KMS-11 (cell line): Measurements from ENCODE around the gene FOXE3.

Experiments used
- H2AFZ ChIP-seq: fragments of 200-600 bp; sonication (generic); 2 replicates; pipeline ENCODE4 v1.6.1; 2016; ENCODE audit warnings: antibody characterized with exemption, mixed run types, low read depth
- H3K27ac ChIP-seq: fragments of 200-600 bp; sonication (generic); 2 replicates; pipeline ENCODE4 v1.6.1; 2016; ENCODE audit warnings: mild to moderate bottlenecking, mixed run types
- H3K27me3 ChIP-seq: fragments of 200-600 bp; sonication (generic); 2 replicates; pipeline ENCODE4 v1.6.1; 2017; ENCODE audit warnings: mild to moderate bottlenecking, low read depth, mixed run types, moderate library complexity; ENCODE audit not compliant: insufficient read depth
- H3K36me3 ChIP-seq: fragments of 200-600 bp; sonication (generic); 2 replicates; pipeline ENCODE4 v1.6.1; 2017; ENCODE audit warnings: mild to moderate bottlenecking, mixed run types; ENCODE audit not compliant: insufficient read depth
- H3K4me1 ChIP-seq: fragments of 200-600 bp; sonication (generic); 2 replicates; pipeline ENCODE4 v1.6.1; 2016; ENCODE audit warnings: mild to moderate bottlenecking, low read depth, mixed run types; ENCODE audit not compliant: poor library complexity, severe bottlenecking
- H3K4me2 ChIP-seq: fragments of 200-600 bp; sonication (generic); 2 replicates; pipeline ENCODE4 v1.7.0; 2016; ENCODE audit warnings: mild to moderate bottlenecking, mixed run types
- H3K4me3 ChIP-seq: fragments of 200-600 bp; sonication (generic); IDR thresholded peaks from 2 replicates; pipeline ENCODE4 v1.6.1; 2017; ENCODE audit warnings: low read depth, low read length, mixed read lengths; ENCODE audit not compliant: insufficient read depth
- H3K79me2 ChIP-seq: fragments of 200-600 bp; sonication (generic); 2 replicates; pipeline ENCODE4 v1.6.1; 2016; ENCODE audit warnings: low read depth, mixed run types; ENCODE audit not compliant: insufficient read depth
- H3K9ac ChIP-seq: fragments of 200-600 bp; sonication (generic); 2 replicates; pipeline ENCODE4 v1.6.1; 2016; ENCODE audit warnings: mild to moderate bottlenecking, mixed run types
- H4K20me1 ChIP-seq: fragments of 200-600 bp; sonication (generic); 2 replicates; pipeline ENCODE4 v1.6.1; 2016; ENCODE audit warnings: mild to moderate bottlenecking, mixed run types; ENCODE audit not compliant: insufficient read depth
- TF ChIP-seq, protein P1 (sequence below): fragments of 200-600 bp; sonication (generic); conservative IDR thresholded peaks from 2 replicates; pipeline ENCODE4 v1.6.1; 2017; ENCODE audit warnings: low read depth, mild to moderate bottlenecking, antibody characterized with exemption, low read length, moderate library complexity, mixed read lengths

The FOXE3 gene

DNA sequence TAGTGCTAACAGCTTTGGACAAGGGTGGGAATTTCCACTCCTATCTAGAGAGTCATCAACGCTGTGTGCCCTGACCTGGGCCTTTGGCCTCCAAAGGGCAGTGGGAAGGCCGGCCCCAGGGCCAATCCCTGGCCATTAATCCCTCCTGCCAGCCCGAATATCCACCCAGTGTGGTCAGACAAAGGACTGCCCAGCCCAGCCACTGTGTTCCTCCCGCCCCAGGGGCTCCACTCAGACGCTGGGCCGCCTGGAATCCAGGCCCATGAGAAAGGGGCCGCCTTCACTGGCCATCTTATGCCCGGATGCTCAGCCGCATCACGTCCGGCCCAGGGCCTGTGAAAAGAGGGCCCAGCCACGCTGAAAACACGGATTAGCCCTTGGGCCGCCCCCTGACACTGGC, 3.6 kb upstream of the FOXE3 start:
- no peak overlapping the region for H3K4me2 ChIP-seq

DNA sequence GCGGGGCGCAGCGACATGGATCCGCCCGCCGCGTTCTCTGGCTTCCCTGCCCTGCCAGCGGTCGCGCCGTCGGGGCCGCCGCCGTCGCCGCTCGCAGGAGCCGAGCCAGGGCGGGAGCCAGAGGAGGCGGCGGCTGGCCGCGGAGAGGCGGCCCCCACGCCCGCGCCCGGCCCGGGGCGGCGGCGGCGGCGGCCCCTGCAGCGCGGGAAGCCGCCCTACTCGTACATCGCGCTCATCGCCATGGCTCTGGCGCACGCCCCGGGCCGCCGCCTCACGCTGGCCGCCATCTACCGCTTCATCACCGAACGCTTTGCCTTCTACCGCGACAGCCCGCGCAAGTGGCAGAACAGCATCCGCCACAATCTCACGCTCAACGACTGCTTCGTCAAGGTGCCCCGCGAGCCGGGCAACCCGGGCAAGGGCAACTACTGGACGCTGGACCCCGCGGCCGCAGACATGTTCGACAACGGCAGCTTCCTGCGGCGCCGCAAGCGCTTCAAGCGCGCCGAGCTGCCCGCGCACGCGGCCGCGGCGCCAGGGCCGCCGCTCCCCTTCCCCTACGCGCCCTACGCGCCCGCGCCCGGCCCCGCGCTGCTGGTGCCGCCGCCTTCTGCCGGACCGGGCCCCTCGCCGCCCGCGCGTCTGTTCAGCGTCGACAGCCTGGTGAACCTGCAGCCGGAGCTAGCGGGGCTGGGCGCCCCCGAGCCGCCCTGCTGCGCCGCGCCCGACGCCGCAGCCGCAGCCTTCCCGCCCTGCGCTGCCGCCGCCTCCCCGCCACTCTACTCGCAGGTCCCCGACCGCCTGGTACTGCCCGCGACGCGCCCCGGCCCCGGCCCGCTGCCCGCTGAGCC, 459 bp downstream of the FOXE3 start:
- Histone ChIP-seq H3K36me3 (no peaks in the 10 kb centered on the region), H3K27me3 (no peaks in the 10 kb centered on the region), H3K9ac (no peak overlapping the region), H3K4me3 (no peak overlapping the region), H3K79me2 (no peaks in the 10 kb centered on the region), H3K4me2 (no peak overlapping the region), H3K4me1 (no peaks in the 10 kb centered on the region), H4K20me1 (no peaks in the 10 kb centered on the region), H2AFZ (no peak overlapping the region), H3K27ac (no peak overlapping the region)
- TF ChIP-seq, protein P1, sequence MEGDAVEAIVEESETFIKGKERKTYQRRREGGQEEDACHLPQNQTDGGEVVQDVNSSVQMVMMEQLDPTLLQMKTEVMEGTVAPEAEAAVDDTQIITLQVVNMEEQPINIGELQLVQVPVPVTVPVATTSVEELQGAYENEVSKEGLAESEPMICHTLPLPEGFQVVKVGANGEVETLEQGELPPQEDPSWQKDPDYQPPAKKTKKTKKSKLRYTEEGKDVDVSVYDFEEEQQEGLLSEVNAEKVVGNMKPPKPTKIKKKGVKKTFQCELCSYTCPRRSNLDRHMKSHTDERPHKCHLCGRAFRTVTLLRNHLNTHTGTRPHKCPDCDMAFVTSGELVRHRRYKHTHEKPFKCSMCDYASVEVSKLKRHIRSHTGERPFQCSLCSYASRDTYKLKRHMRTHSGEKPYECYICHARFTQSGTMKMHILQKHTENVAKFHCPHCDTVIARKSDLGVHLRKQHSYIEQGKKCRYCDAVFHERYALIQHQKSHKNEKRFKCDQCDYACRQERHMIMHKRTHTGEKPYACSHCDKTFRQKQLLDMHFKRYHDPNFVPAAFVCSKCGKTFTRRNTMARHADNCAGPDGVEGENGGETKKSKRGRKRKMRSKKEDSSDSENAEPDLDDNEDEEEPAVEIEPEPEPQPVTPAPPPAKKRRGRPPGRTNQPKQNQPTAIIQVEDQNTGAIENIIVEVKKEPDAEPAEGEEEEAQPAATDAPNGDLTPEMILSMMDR, result no peak

More for the DNA sequence above, 3.6 kb upstream of the FOXE3 start:
- Histone ChIP-seq H3K79me2 (no peaks in the 10 kb centered on the region), H4K20me1 (no peaks in the 10 kb centered on the region), H3K27ac (no peak overlapping the region), H3K27me3 (no peaks in the 10 kb centered on the region), H3K36me3 (no peaks in the 10 kb centered on the region), H3K4me3 (no peak overlapping the region), H2AFZ (no peak overlapping the region), H3K9ac (no peak overlapping the region), H3K4me1 (no peaks in the 10 kb centered on the region)
- TF ChIP-seq, protein P1, result no peak

DNA sequence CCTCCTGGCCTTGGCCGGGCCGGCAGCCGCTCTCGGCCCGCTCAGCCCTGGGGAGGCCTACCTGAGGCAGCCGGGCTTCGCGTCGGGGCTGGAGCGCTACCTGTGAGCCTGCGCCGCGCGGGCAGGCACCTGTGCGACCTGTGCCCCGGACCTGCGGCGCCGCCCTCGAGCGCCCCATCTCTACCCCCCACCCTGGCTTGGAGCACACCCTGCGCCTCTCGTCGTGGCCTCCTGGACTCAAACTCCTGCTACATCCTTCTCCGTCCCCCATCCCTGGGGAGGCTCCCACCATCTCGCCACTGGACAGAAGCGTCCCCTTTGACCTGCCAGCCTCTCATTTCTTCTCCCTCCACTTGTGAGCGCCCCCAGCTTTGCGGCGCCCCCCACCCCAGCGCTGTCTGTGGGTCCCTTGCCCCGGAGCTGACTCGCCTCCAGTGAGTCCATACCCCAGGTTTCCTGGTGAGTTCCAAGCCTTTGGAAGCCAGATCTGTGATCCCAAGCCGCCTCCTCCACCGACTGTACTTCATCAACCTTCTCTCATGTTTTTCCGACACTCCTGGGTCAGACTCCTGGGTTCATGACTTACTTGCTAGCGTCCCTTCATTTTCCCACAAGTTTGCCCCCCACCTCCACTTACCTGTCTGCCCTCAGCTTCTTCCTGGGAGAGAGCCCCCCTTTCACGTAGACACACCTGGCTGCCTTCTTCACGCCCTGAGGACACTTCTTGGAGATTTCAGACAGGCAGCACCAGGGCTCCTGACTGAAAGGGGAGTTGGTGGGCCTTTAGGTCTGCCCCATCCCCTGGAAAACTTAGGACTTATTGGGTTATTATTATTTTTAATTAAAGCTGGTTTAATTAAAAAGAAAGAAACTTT, 1.3 kb downstream of the FOXE3 start:
- no peaks in the 10 kb centered on the region for H3K27me3 ChIP-seq
- H3K36me3 ChIP-seq, result no peaks in the 10 kb centered on the region
- no peak overlapping the region for H2AFZ ChIP-seq
- H3K4me1 ChIP-seq, result no peaks in the 10 kb centered on the region
- H3K9ac ChIP-seq, result no peak overlapping the region
- no peak overlapping the region for H3K4me3 ChIP-seq
- no peak overlapping the region for H3K4me2 ChIP-seq
- H3K27ac ChIP-seq, result no peak overlapping the region
- TF ChIP-seq, protein P1, result no peak
- no peaks in the 10 kb centered on the region for H4K20me1 ChIP-seq
- H3K79me2 ChIP-seq, result no peaks in the 10 kb centered on the region

DNA sequence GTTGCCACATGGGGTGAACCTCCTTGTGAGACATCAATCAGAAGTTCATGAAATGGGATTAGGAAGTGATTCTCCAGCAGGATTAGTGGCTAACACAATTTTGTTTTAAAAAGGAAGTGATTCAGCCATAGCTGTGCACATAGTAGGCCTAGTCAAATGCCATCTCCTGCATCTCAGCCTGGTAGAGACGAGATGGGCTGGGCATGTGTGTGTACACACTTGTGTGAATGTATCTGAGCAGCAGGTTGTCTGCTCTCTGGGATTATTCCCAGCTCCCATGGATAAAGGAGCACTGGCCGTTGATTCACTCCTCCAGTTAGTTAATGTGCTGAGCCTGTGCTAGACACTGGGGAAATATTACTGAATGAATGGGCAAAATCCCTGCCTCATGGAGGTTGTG, 2.0 kb downstream of the FOXE3 start:
- no peaks in the 10 kb centered on the region for H3K27me3 ChIP-seq

More for the DNA sequence above, 2.0 kb downstream of the FOXE3 start:
- no peak overlapping the region for H2AFZ ChIP-seq
- no peaks in the 10 kb centered on the region for H4K20me1 ChIP-seq
- no peaks in the 10 kb centered on the region for H3K36me3 ChIP-seq
- H3K79me2 ChIP-seq, result no peaks in the 10 kb centered on the region
- H3K27ac ChIP-seq, result no peak overlapping the region
- no peak overlapping the region for H3K9ac ChIP-seq
- H3K4me3 ChIP-seq, result no peak overlapping the region
- H3K4me1 ChIP-seq, result no peaks in the 10 kb centered on the region
- TF ChIP-seq, protein P1, result no peak
- H3K4me2 ChIP-seq, result no peak overlapping the region
